ENCODE data around the gene HSPD1.
"Not testable (repeated sequence)": the region's sequence is repeated elsewhere in the genome, so short reads cannot be mapped to it uniquely, and the experiment has no call there.

HSPD1 gene

GRCh38 chr2:197498235-197498936, 1.3 kb downstream of the HSPD1 start:
- DNase-seq (ENCODE audit: insufficient read length, low spot score) (no peak), FAIRE-seq (no peak)

DNA sequence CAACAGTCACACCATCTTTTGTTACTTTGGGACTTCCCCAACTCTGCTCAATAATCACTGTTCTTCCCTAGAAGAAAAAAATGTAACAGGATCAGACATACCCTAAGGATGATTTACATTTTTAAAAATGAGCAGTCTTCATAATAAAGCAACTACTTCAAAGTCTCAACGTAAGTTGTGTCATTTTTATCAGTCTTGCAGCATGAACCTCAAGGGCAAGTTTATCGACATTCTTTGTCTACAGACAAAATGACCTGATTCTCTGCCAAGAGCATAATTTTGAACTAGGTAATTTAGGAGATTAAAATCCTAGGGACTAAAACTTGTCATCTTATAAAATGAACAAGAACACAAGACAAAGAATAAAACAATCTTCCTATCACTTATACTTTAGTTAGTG, 2.3 kb downstream of the HSPD1 start:
- DNase-seq (ENCODE audit: insufficient read length, low spot score) (no peak), FAIRE-seq (no peak)

GRCh38 chr2:197496695-197497094, 2.9 kb downstream of the HSPD1 start:
- FAIRE-seq = no peak
- no peak for DNase-seq (ENCODE audit: insufficient read length, low spot score)

- FAIRE-seq (no peak), DNase-seq (ENCODE audit: insufficient read length, low spot score) (no peak)
Measured at GRCh38 chr2:197495433-197496134, 4.1 kb downstream of the HSPD1 start.

DNA sequence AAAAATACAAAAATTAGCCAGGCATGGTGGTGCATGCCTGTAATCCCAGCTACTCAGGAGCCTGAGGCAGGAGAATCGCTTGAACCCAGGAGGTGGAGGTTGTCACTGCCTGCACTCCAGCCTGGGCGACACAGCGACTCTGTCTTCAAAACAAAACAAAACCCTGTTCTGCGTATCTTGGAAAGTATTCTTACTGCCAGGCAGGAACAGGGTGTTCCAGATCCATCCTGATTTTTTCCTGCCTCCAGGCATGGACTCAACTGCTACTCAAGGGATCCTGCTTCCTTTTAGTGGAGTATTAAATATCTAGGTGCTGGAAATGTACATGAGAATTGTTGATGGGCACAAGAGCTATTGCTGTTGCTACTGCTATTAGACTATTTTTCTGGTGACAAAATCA, 12.3 kb downstream of the HSPD1 start:
- DNase-seq (ENCODE audit: insufficient read length, low spot score) = no peak
- no peak for FAIRE-seq

DNA sequence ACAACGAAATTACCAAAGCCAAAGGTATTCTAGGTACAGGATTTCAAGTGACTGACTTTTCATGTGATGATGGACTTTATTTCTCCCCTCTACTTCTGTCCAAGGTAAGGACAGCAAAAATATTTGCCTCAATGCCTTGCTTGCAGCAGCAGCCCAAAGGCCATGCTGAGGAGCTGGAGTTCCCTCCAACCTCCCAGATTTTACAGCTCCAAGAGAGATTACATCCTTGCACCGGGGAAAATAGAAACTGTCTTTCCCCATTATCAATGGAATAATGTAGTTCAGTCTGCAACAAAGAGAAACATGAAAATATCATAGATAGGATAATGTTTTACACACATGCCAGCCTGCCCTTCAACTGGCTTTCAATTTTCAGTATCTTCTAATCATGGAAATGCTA, 13.5 kb downstream of the HSPD1 start:
- FAIRE-seq (no peak), DNase-seq (ENCODE audit: insufficient read length, low spot score) (no peak)

GRCh38 chr2:197484248-197484647, 15.4 kb downstream of the HSPD1 start:
- FAIRE-seq; DNase-seq (ENCODE audit: insufficient read length, low spot score): not testable (repeated sequence)

GRCh38 chr2:197480165-197481036, 19.2 kb downstream of the HSPD1 start:
- DNase-seq (ENCODE audit: insufficient read length, low spot score) (no peak), FAIRE-seq (no peak)

DNA sequence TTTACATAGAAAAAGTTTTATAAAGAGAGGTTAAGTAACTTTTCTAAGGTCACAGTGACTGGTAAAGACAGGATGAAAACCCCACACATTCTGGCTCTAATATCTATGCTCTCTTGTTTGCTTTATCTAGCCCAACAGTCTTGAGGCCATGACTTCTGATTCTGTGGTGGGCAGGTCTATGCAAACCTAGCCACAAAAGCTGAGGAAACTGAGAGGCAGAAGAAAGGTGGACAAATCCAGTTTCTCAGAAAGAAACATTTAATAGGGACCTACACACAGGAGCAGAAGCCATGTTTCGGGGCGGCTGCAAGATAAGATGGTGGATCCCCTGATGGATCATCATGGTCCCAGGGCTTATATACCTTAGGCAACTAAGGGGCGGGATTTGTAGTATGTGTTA, 21.8 kb downstream of the HSPD1 start:
- DNase-seq (ENCODE audit: insufficient read length, low spot score) (no peak), FAIRE-seq (no peak)

DNA sequence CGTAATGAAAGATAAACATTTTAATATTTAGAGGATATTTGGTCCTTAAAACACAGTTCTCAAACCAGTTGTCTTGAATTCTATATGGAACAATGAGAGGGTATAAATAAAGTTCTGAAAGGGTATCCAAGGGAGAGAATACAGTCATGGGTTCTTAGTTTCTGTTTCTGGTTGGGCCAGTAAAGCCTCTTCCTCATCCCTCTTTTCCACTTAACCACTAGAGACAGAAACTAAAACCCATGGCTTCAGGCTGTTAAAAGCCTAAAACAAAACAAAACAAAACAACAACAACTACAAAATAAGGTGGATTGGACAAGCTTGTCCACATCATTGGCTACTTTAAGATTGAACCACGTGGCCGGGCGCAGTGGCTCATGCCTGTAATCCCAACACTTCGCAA, 27.5 kb downstream of the HSPD1 start:
- FAIRE-seq (no peak), DNase-seq (ENCODE audit: insufficient read length, low spot score) (no peak)

DNA sequence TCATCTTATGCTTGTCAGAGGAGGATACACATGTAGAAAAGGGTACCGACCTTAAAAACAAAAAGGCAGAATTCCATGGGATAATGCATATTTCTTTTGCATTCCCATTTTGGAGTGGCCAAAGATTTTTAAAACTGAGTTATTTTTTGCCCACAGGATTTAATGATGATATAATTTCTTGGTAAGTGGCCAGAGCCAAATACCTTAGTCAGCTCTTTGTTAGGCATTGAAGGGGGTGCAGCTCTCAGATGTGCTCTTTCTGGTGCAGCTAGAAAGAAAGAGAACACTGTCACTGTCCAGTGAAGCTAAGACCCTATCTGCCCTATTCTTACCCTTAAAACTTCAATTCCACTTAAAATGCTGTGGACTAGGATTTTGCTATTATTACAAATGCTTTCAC, 35.5 kb downstream of the HSPD1 start:
- FAIRE-seq = no peak
- DNase-seq (ENCODE audit: insufficient read length, low spot score) = no peak

DNA sequence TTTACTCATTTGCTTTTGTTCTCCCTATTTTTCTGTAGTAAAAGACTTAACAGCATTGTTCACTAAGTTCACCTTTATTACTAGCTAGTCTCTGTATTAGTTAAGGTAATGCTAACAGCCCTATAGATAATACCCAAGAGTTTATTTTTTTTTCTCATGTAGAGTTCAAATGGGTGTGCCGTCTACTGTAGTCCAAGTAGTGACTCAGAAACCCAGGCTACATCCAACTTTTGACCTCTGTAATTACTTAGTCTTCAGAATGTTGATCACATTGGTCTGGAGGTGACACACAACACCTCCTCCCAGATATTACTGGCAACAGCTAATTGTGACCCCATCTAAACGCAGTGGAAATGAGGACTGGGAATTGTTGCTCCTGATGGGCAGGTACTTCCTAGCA, 38.6 kb downstream of the HSPD1 start:
- DNase-seq (ENCODE audit: insufficient read length, low spot score) = no peak
- peak; percentile 37 for FAIRE-seq

DNA sequence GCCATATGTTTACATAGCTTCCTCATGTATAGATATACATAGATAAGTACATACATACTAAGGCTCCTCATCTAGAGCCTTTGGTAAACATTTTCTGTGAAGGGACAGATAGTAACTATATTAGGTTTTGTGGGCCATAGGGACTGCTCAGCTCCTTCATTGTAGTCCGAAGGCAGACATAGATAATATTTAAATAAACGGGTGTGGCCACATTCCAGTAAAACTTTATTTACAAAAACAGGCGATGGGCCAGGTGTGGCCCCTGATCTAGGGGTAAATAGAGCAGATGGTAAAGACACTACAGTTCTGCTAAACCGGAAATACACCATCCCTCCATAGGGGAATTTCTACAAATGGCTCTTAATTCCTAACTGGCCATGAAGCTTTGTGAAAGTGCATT, 39.0 kb downstream of the HSPD1 start:
- FAIRE-seq (no peak), DNase-seq (ENCODE audit: insufficient read length, low spot score) (no peak)

GRCh38 chr2:197455428-197455827, 44.2 kb downstream of the HSPD1 start:
- FAIRE-seq (no peak), DNase-seq (ENCODE audit: insufficient read length, low spot score) (no peak)

DNA sequence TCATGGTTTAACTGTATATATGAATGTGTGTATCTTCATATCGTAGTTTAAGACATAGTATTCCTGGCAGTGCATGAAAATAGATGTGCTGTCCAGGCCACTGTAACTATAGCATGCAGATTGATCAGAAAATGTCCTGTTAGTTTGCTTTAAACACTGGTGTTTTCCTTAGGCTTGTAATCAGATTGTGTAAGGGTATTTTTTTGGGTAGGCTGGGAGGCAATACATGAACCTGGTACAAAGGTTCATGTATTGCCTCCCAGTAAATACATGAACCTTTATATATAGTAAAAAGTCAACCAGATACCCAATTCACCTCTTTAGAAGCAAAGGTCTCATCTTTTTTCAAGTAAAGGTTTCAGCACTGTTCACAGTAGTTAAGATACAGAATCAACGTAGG, 44.7 kb downstream of the HSPD1 start:
- DNase-seq (ENCODE audit: insufficient read length, low spot score) (no peak), FAIRE-seq (no peak)

DNA sequence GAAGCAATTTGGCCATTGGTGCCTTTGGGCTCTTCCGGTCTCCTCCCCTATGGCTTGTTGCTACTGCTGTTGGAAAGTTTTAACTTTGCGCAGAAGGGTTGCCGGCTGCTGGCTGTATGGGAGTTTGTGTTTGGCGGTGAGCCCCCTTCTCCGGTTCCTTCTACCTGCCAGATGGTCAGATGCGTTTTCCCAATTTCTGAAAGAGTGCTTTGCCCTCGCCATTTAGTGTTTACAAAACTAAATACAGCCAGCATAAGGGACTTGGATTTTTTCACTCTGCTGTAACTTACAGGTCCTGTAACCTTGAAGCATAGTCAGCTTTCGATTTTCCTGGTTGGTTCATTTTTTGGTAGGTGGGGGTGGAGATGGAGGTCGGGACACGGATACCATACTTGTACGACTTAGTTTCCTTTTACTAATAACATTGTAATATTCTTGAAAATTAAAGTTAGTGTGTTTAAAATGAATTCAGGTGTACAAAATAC, 45.7 kb downstream of the HSPD1 start:
- DNase-seq (ENCODE audit: insufficient read length, low spot score) (peak; percentile 44), FAIRE-seq (no peak)

DNA sequence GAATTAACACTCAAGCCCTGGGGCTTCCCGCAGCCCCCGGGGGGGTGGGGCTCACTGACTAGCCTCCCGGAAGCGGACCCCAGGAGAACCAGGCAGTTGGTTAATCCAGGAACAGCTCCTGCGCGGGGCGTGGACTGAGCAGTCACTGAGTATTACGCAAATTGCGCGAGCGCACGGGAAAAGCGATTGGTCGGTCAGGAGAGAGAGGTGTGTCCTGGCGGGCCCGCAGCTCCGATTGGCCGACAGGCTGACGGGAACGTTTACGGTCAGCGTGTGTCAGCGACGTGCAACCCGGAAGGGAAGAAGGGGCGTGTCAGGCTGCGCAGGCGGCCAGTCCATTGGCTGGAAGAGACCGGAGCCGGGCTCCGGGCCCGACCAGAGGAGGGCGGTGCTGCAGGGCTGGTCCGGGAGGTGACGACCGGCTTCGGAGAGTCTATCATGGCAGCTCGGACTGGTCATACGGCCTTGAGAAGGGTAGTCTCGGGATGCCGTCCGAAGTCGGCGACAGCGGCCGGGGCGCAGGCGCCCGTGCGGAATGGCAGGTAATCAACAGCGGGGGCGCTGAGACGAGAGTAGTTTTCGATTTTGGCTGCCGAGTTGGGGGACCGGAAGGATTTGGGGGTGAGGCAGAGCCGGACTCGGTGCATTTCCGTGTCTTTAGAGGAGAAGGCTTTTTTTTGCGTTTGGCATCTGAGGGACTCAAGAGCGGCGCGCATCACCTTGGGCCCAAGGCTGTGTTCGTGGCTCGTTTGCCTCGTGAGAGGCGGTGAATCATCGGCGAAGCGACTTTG, 46.3 kb downstream of the HSPD1 start, which contains the start of gene COQ10B:
TSS of gene COQ10B (plus strand) at position 430 of the 791 bp plus-strand sequence. CDS start at position 439, 9 bp downstream.
- peak; percentile 96 for FAIRE-seq
- DNase-seq (ENCODE audit: insufficient read length, low spot score) = peak; percentile 95

DNA sequence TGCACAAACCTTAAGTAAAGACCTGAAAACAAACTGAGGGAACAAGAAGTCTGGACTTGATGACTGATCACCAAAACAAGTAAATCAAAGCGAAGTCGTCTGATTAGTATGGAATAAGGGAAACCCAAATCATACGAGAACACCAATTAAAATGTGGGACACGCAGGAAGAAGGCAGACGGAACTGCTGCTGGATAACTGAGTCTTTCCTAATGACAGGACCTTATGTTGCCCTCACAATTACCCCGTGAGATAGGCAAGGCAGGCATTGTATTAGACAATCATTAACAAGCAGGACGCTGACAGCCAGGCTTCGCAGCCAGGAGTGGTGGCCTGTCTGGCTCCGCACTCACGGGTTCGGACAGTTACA, 46.9 kb downstream of the HSPD1 start:
- FAIRE-seq = no peak
- no peak for DNase-seq (ENCODE audit: insufficient read length, low spot score)

DNA sequence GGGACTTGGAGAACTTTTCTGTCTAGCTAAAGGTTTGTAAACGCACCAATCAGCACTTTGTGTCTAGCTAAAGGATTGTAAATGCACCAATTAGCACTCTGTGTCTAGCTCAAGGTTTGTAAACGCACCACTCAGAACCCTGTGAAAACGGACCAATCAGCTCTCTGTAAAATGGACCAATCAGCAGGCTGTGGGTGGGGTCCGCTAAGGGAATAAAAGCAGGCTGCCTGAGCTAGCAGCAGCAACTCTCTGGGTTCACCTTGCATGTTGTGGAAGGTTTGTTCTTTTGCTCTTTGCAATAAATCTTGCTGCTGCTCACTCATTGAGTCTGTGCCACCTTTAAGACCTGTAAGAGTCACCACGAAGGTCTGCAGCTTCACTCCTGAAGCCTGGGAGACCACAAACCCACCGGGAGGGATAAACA, 48.7 kb downstream of the HSPD1 start:
- not testable (repeated sequence) for FAIRE-seq; DNase-seq (ENCODE audit: insufficient read length, low spot score)

DNA sequence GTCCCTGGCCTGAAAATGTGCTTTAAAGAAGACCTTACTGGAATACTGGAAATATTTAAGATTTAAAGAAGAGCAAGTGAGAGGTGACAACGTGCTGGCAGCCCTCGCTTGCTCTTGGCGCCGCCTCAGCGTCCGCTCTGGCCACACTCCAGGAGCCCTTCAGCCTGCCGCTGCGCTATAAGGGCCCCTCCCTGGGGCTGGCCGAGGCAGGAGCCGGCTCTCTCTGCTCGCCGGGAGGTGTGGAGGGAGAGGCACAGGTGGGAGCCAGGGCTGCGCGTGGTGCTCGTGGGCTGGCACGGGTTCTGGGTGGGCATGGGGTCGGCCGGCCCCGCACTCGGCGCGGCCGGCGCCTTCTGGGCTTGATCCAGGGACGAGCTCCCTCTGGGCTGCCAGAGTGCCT, 49.2 kb downstream of the HSPD1 start:
- FAIRE-seq (no peak), DNase-seq (ENCODE audit: insufficient read length, low spot score) (no peak)
